Right lung (tissue), 5 donors: ENCODE measurements around the gene TMEM86A. TPM values are rescaled to one million over a fixed set of nuclear protein-coding genes. Genes with fewer than 3 reads are reported as not detected.

Experiments used
- DNase-seq, 2 donors: peaks; one replicate each; pipeline ENCODE4 v3.0.0-alpha.2; 2013
- polyA plus RNA-seq, 5 donors: library from polyadenylated mRNA; unstranded; fragments of 120-200 nt; gene quantifications; one replicate each; pipeline versions ENCODE4 v1.2.1 to v1.2.3, GENCODE V29; 2013; ENCODE audit warnings: inconsistent platforms in 1 of 5, low replicate concordance in 1 of 5; ENCODE audit not compliant: insufficient read length in 5 of 5, insufficient read depth in 1 of 5

TMEM86A gene
- polyA plus RNA-seq, 5 donors: 3.0 to 3.6 (median 3.4) TPM

GRCh38 chr11:18754308-18754707, 55.7 kb downstream of the TMEM86A start:
- DNase-seq: no peak

Other genes starting within 250 kb of the TMEM86A start
- gene LDHAL6A, start 242.9 kb upstream of the TMEM86A start, polyA plus RNA-seq: 1 to 10 TPM in 2 of 5 donors, under 1 TPM in 3; 0.27 to 1.2 (median 0.69) TPM
- gene TSG101, start 171.8 kb upstream of the TMEM86A start, polyA plus RNA-seq: 100 to 1,000 TPM in 3 of 5 donors, 10 to 100 TPM in 2; 83.8 to 136 (median 114) TPM
- 10 to 100 TPM; 15.9 to 23.1 (median 21.3) TPM for gene UEVLD, start 110.0 kb upstream of the TMEM86A start, polyA plus RNA-seq
- 10 to 100 TPM in 3 of 5 donors, 1 to 10 TPM in 2; 9.0 to 16.7 (median 12.1) TPM for gene MISFA, start 99.0 kb upstream of the TMEM86A start, polyA plus RNA-seq
- gene SPTY2D1, start 64.4 kb upstream of the TMEM86A start, polyA plus RNA-seq: 10 to 100 TPM; 17.2 to 27.5 (median 23.3) TPM
- 1 to 10 TPM in 4 of 5 donors, under 1 TPM in 1; 0.82 to 1.5 (median 1.2) TPM for gene IGSF22, start 27.4 kb downstream of the TMEM86A start, polyA plus RNA-seq
- 1 to 10 TPM in 3 of 5 donors, under 1 TPM in 2; 0.79 to 1.3 (median 1.0) TPM for gene PTPN5, start 93.0 kb downstream of the TMEM86A start, polyA plus RNA-seq
- not detected for gene MRGPRX1, start 240.6 kb downstream of the TMEM86A start, polyA plus RNA-seq